K562 (cell line): Measurements from ENCODE around the gene FAAP100. TPM values are rescaled to one million over a fixed set of nuclear protein-coding genes. Genes with fewer than 3 reads are reported as not detected.

Experiments
- CEBPG ChIP-seq, 3 experiments: fragments of 200-800 bp in 1 of 3; sonication (Bioruptor generic) in 1 of 3; sonication (generic) in 1 of 3; formaldehyde crosslinking in 1 of 3; IDR thresholded peaks in 2 of 3; conservative IDR thresholded peaks in 1 of 3; 2 replicates each; pipeline versions ENCODE4 v1.6.1 to v1.8.0; 2016 to 2022; ENCODE audit warnings: missing compliant biosample characterization in 2 of 3, missing genetic modification characterization in 2 of 3, mild to moderate bottlenecking in 1 of 3, missing genetic modification reagents in 1 of 3
- EP300 ChIP-seq: IDR thresholded peaks from 2 replicates; pipeline ENCODE4 v1.6.1; 2012; ENCODE audit warnings: low read length, improper control_type of control experiment
- POLR2AphosphoS2 ChIP-seq: IDR thresholded peaks from 2 replicates; pipeline ENCODE4 v1.6.1; 2012; ENCODE audit warnings: low read length, improper control_type of control experiment
- SIRT6 ChIP-seq: IDR thresholded peaks from one replicate; pipeline ENCODE4 v1.6.1; 2012; ENCODE audit warnings: low read depth, mild to moderate bottlenecking, control low read depth, inconsistent platforms, low read length, moderate library complexity
- THRAP3 ChIP-seq: fragments of 450-650 bp; IDR thresholded peaks from 2 replicates; pipeline ENCODE4 v1.6.1; 2016; ENCODE audit warnings: mild to moderate bottlenecking, inconsistent platforms, borderline replicate concordance
- TOE1 ChIP-seq, 2 experiments: fragments of 450-650 bp in 1 of 2; sonication (generic) in 1 of 2; formaldehyde crosslinking in 1 of 2; IDR thresholded peaks; 2 replicates each; pipeline versions ENCODE4 v1.7.1 to v1.8.0; 2016 to 2022; ENCODE audit warnings: borderline replicate concordance in 2 of 2, mild to moderate bottlenecking in 2 of 2, antibody characterized with exemption in 1 of 2, inconsistent platforms in 1 of 2, low read depth in 1 of 2, missing genetic modification reagents in 1 of 2, moderate library complexity in 1 of 2
- U2AF2 ChIP-seq: fragments of 200-400 bp; formaldehyde crosslinking; optimal IDR thresholded peaks from 2 replicates; pipeline ENCODE3; 2017; ENCODE audit warnings: low read depth, mild to moderate bottlenecking, low read length
- polyA plus RNA-seq, 8 experiments: library from polyadenylated mRNA; depleted of rRNA in 4 of 8; stranded (reverse) in 5 of 8; unstranded in 3 of 8; fragments of >200 nt; fragmentation: Nextera tagmentation in 2 of 8; fragmentation: Illumina TruSeq in 1 of 8; extraction: Ambion mirVana in 2 of 8; extraction: Trizol in 1 of 8; gene quantifications; 2 replicates each; pipeline versions ENCODE4 v1.2.1 to v1.2.3, GENCODE V29; 2011 to 2014; ENCODE audit warnings: inconsistent platforms in 1 of 8, missing spikeins in 1 of 8
- total RNA-seq, 7 experiments: library from RNA; depleted of rRNA in 6 of 7; stranded (reverse); fragments of >200 nt in 6 of 7; fragmentation: Illumina TruSeq in 2 of 7; extraction: Trizol in 2 of 7; gene quantifications; 2 replicates each; pipeline versions ENCODE4 v1.2.1 to v1.2.3, GENCODE V29; 2011 to 2021; ENCODE audit warnings: low replicate concordance in 1 of 7
- TF ChIP-seq, protein P1 (sequence below): fragments of 250-450 bp; sonication (Bioruptor Pico); IDR thresholded peaks from 2 replicates; pipeline ENCODE4 v1.4.0; 2020; ENCODE audit warnings: mild to moderate bottlenecking, moderate library complexity
- TF ChIP-seq, protein P2 (sequence below): fragments of 450-650 bp; formaldehyde crosslinking; IDR thresholded peaks from 2 replicates; pipeline ENCODE4 v1.4.0; 2020; ENCODE audit warnings: mild to moderate bottlenecking, mixed read lengths
- TF ChIP-seq, protein P3 (sequence below): fragments of 150-350 bp; IDR thresholded peaks from 2 replicates; pipeline ENCODE4 v1.6.1; 2014; ENCODE audit warnings: low read depth, mild to moderate bottlenecking, low read length, borderline replicate concordance

FAAP100 gene
- total and polyA plus RNA-seq, 9 of the 15 experiments (the other 6 are each of a cell fraction or from before 2014, with no cell fraction given), result 0.31 to 51.2 (median 12.6) TPM

DNA sequence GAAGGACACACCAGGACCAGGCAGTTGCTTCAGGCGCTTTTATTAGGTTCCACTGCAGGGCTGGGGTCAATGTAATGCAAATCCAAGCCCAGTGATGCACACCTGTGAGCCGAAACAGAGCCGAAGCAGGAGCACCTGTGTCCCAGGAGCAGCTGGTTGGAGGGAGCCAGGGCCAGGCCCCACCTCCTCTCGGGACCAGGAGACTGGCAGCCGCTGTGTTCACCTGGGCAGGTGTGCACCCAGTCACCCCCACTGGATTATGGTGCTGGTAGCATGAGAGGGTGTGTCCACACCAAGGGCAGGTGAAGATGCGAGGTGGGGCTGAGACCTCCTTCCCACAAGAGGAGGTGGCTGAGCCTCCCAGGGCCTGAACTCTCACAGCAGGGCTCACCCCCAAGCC, 4.7 kb upstream of the FAAP100 start (continued):
- TF ChIP-seq, protein P1, sequence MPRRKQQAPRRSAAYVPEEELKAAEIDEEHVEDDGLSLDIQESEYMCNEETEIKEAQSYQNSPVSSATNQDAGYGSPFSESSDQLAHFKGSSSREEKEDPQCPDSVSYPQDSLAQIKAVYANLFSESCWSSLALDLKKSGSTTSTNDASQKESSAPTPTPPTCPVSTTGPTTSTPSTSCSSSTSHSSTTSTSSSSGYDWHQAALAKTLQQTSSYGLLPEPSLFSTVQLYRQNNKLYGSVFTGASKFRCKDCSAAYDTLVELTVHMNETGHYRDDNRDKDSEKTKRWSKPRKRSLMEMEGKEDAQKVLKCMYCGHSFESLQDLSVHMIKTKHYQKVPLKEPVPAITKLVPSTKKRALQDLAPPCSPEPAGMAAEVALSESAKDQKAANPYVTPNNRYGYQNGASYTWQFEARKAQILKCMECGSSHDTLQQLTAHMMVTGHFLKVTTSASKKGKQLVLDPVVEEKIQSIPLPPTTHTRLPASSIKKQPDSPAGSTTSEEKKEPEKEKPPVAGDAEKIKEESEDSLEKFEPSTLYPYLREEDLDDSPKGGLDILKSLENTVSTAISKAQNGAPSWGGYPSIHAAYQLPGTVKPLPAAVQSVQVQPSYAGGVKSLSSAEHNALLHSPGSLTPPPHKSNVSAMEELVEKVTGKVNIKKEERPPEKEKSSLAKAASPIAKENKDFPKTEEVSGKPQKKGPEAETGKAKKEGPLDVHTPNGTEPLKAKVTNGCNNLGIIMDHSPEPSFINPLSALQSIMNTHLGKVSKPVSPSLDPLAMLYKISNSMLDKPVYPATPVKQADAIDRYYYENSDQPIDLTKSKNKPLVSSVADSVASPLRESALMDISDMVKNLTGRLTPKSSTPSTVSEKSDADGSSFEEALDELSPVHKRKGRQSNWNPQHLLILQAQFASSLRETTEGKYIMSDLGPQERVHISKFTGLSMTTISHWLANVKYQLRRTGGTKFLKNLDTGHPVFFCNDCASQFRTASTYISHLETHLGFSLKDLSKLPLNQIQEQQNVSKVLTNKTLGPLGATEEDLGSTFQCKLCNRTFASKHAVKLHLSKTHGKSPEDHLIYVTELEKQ (CRISPR knock-in tag), result no peak
- no peak for TF ChIP-seq THRAP3
- no peak for TF ChIP-seq EP300
- no peak for TF ChIP-seq SIRT6
- TF ChIP-seq, protein P2, sequence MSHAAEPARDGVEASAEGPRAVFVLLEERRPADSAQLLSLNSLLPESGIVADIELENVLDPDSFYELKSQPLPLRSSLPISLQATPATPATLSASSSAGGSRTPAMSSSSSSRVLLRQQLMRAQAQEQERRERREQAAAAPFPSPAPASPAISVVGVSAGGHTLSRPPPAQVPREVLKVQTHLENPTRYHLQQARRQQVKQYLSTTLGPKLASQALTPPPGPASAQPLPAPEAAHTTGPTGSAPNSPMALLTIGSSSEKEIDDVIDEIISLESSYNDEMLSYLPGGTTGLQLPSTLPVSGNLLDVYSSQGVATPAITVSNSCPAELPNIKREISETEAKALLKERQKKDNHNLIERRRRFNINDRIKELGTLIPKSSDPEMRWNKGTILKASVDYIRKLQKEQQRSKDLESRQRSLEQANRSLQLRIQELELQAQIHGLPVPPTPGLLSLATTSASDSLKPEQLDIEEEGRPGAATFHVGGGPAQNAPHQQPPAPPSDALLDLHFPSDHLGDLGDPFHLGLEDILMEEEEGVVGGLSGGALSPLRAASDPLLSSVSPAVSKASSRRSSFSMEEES (CRISPR knock-in tag), result no peak
- no peak for TF ChIP-seq CEBPG (CRISPR knock-in tag; IDR thresholded peaks at IDR 0.05)
- TF ChIP-seq CEBPG (tag; conservative IDR thresholded peaks at IDR 0.05 in 1 of 2, IDR thresholded peaks at IDR 0.05 in 1 of 2), result no peak
- no peak for TF ChIP-seq TOE1 (IDR thresholded peaks at IDR 0.05; ENCODE audit: borderline replicate concordance)
- no peak for TF ChIP-seq TOE1 (CRISPR knock-in tag; IDR thresholded peaks at IDR 0.05; ENCODE audit: borderline replicate concordance, low read depth)
- no peak for TF ChIP-seq U2AF2
- 0 out of 2 replicates have a peak, but pooled peaks have one; percentile 16 for TF ChIP-seq POLR2AphosphoS2
- TF ChIP-seq, protein P3, sequence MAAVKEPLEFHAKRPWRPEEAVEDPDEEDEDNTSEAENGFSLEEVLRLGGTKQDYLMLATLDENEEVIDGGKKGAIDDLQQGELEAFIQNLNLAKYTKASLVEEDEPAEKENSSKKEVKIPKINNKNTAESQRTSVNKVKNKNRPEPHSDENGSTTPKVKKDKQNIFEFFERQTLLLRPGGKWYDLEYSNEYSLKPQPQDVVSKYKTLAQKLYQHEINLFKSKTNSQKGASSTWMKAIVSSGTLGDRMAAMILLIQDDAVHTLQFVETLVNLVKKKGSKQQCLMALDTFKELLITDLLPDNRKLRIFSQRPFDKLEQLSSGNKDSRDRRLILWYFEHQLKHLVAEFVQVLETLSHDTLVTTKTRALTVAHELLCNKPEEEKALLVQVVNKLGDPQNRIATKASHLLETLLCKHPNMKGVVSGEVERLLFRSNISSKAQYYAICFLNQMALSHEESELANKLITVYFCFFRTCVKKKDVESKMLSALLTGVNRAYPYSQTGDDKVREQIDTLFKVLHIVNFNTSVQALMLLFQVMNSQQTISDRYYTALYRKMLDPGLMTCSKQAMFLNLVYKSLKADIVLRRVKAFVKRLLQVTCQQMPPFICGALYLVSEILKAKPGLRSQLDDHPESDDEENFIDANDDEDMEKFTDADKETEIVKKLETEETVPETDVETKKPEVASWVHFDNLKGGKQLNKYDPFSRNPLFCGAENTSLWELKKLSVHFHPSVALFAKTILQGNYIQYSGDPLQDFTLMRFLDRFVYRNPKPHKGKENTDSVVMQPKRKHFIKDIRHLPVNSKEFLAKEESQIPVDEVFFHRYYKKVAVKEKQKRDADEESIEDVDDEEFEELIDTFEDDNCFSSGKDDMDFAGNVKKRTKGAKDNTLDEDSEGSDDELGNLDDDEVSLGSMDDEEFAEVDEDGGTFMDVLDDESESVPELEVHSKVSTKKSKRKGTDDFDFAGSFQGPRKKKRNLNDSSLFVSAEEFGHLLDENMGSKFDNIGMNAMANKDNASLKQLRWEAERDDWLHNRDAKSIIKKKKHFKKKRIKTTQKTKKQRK, result no peak
